GM10248 (cell line): ENCODE measurements around the gene SLC19A3.
"Not testable (repeated sequence)": the region's sequence is repeated elsewhere in the genome, so short reads cannot be mapped to it uniquely, and the experiment has no call there.

Experiments used
- CTCF ChIA-PET: fragments of 300-600 bp; sonication (Branson Sonifier 250); formaldehyde crosslinking; extraction: SDS; loops from one replicate; lab custom pipeline; 2021; ENCODE audit warnings: antibody characterized with exemption; lab: Yijun Ruan, JAX
- POLR2A ChIA-PET: fragments of 350-650 bp; sonication (Branson Sonifier 250); formaldehyde crosslinking; extraction: SDS; loops from one replicate; lab custom pipeline; 2020; ENCODE audit warnings: antibody characterized with exemption; lab: Yijun Ruan, JAX
- DNase-seq: peaks from one replicate; pipeline ENCODE4 v3.0.0; 2012; ENCODE audit errors: extremely low spot score
- TF ChIP-seq, protein P1 (sequence below): IDR thresholded peaks from 2 replicates; pipeline ENCODE4 v1.5.1; 2012; ENCODE audit warnings: mild to moderate bottlenecking, low read depth; ENCODE audit errors: extremely low read depth, missing control alignments, control extremely low read depth

The SLC19A3 gene

DNA sequence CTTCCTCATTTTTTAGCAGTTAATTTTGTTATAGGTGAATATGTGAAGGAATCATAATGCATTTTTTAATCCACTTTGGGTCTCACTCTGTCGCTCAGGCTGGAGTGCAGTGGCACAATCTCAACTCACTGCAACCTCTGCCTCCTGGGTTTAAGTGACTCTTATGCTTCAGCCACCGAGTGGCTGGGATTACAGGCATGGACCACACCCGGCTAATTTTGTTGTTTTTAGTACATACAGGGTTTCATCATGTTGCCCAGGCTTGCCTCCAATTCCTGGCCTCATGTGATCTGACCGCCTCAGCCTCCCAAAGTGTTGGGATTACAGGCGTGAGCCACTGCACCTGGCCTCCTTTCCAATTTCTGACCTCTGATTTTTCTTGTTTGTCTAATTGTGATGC lies 33.6 kb downstream of the SLC19A3 start:
- TF ChIP-seq, protein P1, sequence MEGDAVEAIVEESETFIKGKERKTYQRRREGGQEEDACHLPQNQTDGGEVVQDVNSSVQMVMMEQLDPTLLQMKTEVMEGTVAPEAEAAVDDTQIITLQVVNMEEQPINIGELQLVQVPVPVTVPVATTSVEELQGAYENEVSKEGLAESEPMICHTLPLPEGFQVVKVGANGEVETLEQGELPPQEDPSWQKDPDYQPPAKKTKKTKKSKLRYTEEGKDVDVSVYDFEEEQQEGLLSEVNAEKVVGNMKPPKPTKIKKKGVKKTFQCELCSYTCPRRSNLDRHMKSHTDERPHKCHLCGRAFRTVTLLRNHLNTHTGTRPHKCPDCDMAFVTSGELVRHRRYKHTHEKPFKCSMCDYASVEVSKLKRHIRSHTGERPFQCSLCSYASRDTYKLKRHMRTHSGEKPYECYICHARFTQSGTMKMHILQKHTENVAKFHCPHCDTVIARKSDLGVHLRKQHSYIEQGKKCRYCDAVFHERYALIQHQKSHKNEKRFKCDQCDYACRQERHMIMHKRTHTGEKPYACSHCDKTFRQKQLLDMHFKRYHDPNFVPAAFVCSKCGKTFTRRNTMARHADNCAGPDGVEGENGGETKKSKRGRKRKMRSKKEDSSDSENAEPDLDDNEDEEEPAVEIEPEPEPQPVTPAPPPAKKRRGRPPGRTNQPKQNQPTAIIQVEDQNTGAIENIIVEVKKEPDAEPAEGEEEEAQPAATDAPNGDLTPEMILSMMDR, result no peak
- ChIA-PET POLR2A (no interaction called here), CTCF (interaction anchor here (2.4 kb wide), 1 partner anchor 26 kb away, joined by 10 read pairs; no protein-coding TSS in a partner anchor)
- no peak for DNase-seq

DNA sequence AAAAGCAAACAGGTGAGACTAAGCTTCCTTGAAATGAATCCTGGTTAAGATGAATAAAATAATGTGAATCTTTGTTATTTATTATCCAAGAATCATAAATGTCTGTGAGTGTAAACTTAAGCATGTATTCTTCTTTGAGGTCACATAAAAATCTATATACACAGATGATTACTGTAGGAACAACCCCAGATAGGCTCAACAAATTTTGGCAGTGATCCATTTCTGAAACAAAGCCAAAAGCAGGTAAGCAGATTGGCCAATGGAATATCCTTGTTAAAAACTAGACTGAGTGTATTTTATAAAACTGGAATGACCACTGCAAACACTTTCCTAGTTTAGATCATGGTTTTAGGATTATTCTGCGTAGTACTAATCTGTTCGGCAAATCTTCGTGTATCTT lies 39.9 kb downstream of the SLC19A3 start:
- TF ChIP-seq, protein P1, result no peak
- ChIA-PET CTCF (no interaction called here), POLR2A (no interaction called here)
- no peak for DNase-seq

DNA sequence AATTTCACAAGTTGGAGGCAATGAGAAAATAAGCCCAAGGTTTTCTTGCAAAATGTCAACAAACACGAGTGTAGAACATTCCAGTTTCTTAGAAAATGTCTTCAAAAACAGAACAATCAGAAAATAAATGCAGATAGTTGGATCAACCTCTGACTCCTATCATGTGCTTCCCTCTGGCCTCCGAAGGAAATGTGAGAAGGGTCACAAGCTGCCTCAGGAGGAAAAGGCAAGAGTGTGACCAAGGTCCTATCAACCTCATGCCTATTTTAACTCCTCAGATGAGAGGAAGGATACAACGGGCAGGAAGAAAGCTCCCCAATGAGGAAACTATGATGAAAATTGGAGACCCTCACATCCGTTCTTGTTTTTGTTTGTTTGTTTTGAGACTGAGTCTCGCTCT lies 43.3 kb downstream of the SLC19A3 start:
- ChIA-PET CTCF (interaction anchor here (1.4 kb wide), 1 partner anchor 16 kb away, joined by 4 read pairs; no protein-coding TSS in a partner anchor), POLR2A (no interaction called here)
- TF ChIP-seq, protein P1, result no peak
- DNase-seq, result no peak

GRCh38 chr2:227673620-227674019 lies 44.2 kb downstream of the SLC19A3 start:
- CTCF ChIA-PET, result interaction anchor here (1.4 kb wide), 1 partner anchor 15 kb away, joined by 4 read pairs; no protein-coding TSS in a partner anchor
- DNase-seq, POLR2A ChIA-PET: not testable (repeated sequence)

DNA sequence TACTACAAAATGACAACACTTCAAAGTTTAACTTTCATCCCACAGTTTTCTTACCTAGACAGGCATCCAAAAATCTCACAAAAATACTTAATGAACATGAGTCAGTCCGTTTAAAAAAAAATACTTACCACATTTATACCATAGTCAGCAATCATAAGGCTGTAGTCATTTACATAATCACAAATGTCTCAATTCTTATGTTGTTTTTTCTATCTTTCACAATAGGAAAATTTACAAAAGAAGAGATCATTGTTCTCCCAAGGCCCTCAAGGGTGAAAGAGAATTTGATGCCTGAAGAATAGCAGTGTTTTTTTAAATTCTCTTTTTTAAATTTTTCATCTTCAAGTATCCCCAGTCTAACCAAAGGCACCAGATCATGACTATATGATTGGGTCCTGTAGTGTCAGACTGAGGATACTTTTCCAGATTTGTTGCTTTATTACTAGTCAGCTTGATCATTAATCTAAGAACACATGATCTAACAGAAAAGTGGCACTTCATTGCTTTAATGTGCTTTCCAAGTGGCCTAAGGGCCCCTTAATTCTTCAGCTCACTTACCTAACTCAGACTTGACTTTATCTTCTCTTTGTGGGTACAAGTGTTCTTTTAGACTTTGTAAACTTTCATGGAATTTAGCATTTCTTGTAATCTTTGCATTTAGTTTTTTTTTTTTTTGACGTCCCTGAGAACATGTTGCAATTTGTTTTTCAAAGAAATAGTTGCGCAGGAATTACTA lies 46.5 kb downstream of the SLC19A3 start:
- POLR2A ChIA-PET, result no interaction called here
- DNase-seq, result no peak
- TF ChIP-seq, protein P1, result no peak
- CTCF ChIA-PET, result interaction anchor here (4.0 kb wide), 1 partner anchor 12 kb away, joined by 26 read pairs; no protein-coding TSS in a partner anchor

DNA sequence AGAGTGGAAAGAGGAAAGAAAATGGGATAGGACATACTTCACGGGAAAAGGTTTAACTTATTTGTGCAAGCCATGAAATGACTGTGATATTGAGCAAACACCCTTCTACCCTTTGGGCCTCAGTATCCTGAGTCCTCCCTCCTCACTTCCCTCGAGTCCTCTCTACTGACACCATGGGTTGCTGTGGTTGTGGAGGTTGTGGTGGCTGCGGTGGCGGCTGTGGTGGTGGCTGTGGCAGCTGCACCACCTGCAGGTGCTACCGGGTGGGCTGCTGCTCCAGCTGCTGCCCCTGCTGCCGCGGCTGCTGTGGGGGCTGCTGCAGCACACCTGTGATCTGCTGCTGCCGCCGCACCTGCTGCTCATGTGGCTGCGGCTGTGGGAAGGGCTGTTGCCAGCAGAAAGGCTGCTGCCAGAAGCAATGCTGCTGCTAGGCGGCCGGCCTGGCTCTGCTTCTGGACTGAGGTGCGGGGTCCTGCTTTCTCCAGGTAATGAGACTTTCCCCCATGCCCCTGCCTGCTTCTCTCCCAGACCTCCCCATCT lies 51.1 kb downstream of the SLC19A3 start, which contains the start of gene SCYGR5:
SCYGR5 (plus strand) TSS at position 174 of the 540 bp plus-strand sequence; CDS start at position 174, 0 bp downstream.
- CTCF ChIA-PET, result interaction anchor here (3.0 kb wide), 1 partner anchor 99 kb away, joined by 8 read pairs; no protein-coding TSS in a partner anchor
- not testable (repeated sequence) for DNase-seq

GRCh38 chr2:227665189-227665940 lies 52.5 kb downstream of the SLC19A3 start:
- TF ChIP-seq, protein P1, result no peak
- no peak for DNase-seq
- ChIA-PET POLR2A (no interaction called here), CTCF (interaction anchor here (0.7 to 1.4 kb wide), 2 partner anchors 7 to 197 kb away, joined by 3 read pairs; no protein-coding TSS in a partner anchor)

More for the DNA sequence above, 51.1 kb downstream of the SLC19A3 start, which contains the start of gene SCYGR5:
- POLR2A ChIA-PET, result not testable (repeated sequence)
